NCI-H1694 treated with DMSO at 0.1 percent for 48 hours (cell line): ENCODE measurements around the gene EPSTI1.

Experiments used
- DNase-seq: peaks from one replicate; lab custom pipeline; 2025; lab: John Stamatoyannopoulos, UW

EPSTI1 gene

GRCh38 chr13:42849200-42849599 lies 142.8 kb downstream of the EPSTI1 start:
- no peak for DNase-seq

- DNase-seq: no peak
Observed at GRCh38 chr13:42847891-42848663, 144.0 kb downstream of the EPSTI1 start.

GRCh38 chr13:42836930-42837690 lies 154.9 kb downstream of the EPSTI1 start:
- DNase-seq: no peak
